HCT116 (cell line): ENCODE data around the gene MRPL11. TPM values are rescaled to one million over a fixed set of nuclear protein-coding genes. Genes with fewer than 3 reads are reported as not detected.

ENCODE experiments used
- ATAC-seq: fragments of 200-7000 bp; cut with Tn5 transposase; 2 replicates; pipeline ENCODE4 v1.9.1; 2020; ENCODE audit warnings: mild to moderate bottlenecking, moderate library complexity
- BruUV-seq: library from RNA; stranded (reverse); fragments of 400-500 nt; replicated peaks from 2 replicates; lab custom pipeline; 2021; lab: Mats Ljungman, UMichigan
- CTCF ChIA-PET: fragments of 300-600 bp; sonication (Branson Sonifier 250); formaldehyde crosslinking; loops from one replicate; lab custom pipeline; 2021; ENCODE audit warnings: antibody characterized with exemption; lab: Charles Lee
- POLR2A ChIA-PET: fragments of 300-600, 350-600 bp; sonication (Branson Sonifier 250); formaldehyde crosslinking; loops from one replicate; lab custom pipeline; 2021; ENCODE audit warnings: antibody characterized with exemption; lab: Charles Lee
- RAD21 ChIA-PET, 2 experiments: fragments of 300-600 bp; sonication (Branson Sonifier 250); formaldehyde crosslinking; loops; one replicate each; lab custom pipeline; 2023; ENCODE audit warnings: low total read pairs in 2 of 2; ENCODE audit not compliant: uncharacterized antibody in 2 of 2, unreplicated experiment in 2 of 2, low non-redundant PET in 1 of 2; lab: Charles Lee
- DNase-seq: peaks from one replicate; pipeline ENCODE4 v3.0.0-alpha.2; 2010; ENCODE audit warnings: low read depth, low spot score
- H2AFZ ChIP-seq: fragments of 200-600 bp; shearing (Covaris generic), sonication (generic); 2 replicates; pipeline ENCODE4 v1.6.1; 2017; ENCODE audit warnings: low read depth, mixed run types, mixed read lengths, antibody characterized with exemption, low read length; ENCODE audit not compliant: poor library complexity, severe bottlenecking
- H3K27ac ChIP-seq: 2 replicates; pipeline ENCODE4 v1.5.1; 2012; ENCODE audit warnings: low read depth, low read length
- H3K27me3 ChIP-seq: fragments of 200-600 bp; sonication (generic); 2 replicates; pipeline ENCODE4 v1.6.1; 2016; ENCODE audit warnings: mixed run types, low read length, mixed read lengths; ENCODE audit not compliant: insufficient read depth
- H3K36me3 ChIP-seq, 2 experiments: fragments of 200-500 bp in 1 of 2; fragments of 200-600 bp in 1 of 2; sonication (Bioruptor generic) in 1 of 2; sonication (generic) in 1 of 2; 2 replicates each; pipeline versions ENCODE4 v1.5.1 to v1.6.1; 2014 to 2016; ENCODE audit warnings: low read length in 2 of 2, inconsistent platforms in 1 of 2, mixed read lengths in 1 of 2, mixed run types in 1 of 2; ENCODE audit not compliant: insufficient read depth in 2 of 2, control insufficient read depth in 1 of 2
- H3K4me1 ChIP-seq, 2 experiments: fragments of 200-600 bp in 1 of 2; sonication (generic) in 1 of 2; 2 replicates each; pipeline versions ENCODE4 v1.5.1 to v1.6.1; 2012 to 2017; ENCODE audit warnings: low read length in 2 of 2, inconsistent platforms in 1 of 2, mild to moderate bottlenecking in 1 of 2, mixed read lengths in 1 of 2, mixed run types in 1 of 2, moderate library complexity in 1 of 2; ENCODE audit not compliant: insufficient read depth in 2 of 2, control insufficient read depth in 1 of 2
- H3K4me2 ChIP-seq: fragments of 200-600 bp; sonication (generic); 2 replicates; pipeline ENCODE4 v1.6.1; 2017; ENCODE audit warnings: mixed run types, low read length, mixed read lengths
- H3K4me3 ChIP-seq, 2 experiments: fragments of 200-600 bp in 1 of 2; sonication (generic) in 1 of 2; replicated peaks in 1 of 2; 2 replicates each; pipeline ENCODE4 v1.5.1; 2011 to 2016; ENCODE audit warnings: low read length in 2 of 2, control low read depth in 1 of 2, low read depth in 1 of 2, mild to moderate bottlenecking in 1 of 2, mixed read lengths in 1 of 2, mixed run types in 1 of 2
- H3K79me2 ChIP-seq: fragments of 200-600 bp; sonication (generic); 2 replicates; pipeline ENCODE4 v1.6.1; 2017; ENCODE audit warnings: mild to moderate bottlenecking, mixed run types, low read length, moderate library complexity, mixed read lengths; ENCODE audit not compliant: insufficient read depth
- H3K9ac ChIP-seq: fragments of 200-600 bp; sonication (generic); 2 replicates; pipeline ENCODE4 v1.6.1; 2016; ENCODE audit warnings: low read length, mixed read lengths
- H3K9me2 ChIP-seq: fragments of 200-600 bp; sonication (generic), shearing (Covaris generic); 2 replicates; pipeline ENCODE4 v1.6.1; 2017; ENCODE audit warnings: mixed run types, mild to moderate bottlenecking, moderate library complexity; ENCODE audit not compliant: insufficient read depth
- H3K9me3 ChIP-seq, 2 experiments: fragments of 200-500 bp in 1 of 2; fragments of 200-600 bp in 1 of 2; sonication (Bioruptor generic) in 1 of 2; sonication (generic) in 1 of 2; 2 replicates each; pipeline ENCODE4 v1.6.1; 2014 to 2017; ENCODE audit warnings: low read length in 2 of 2, mixed read lengths in 2 of 2, inconsistent platforms in 1 of 2, low read depth in 1 of 2, mild to moderate bottlenecking in 1 of 2, mixed run types in 1 of 2, moderate library complexity in 1 of 2; ENCODE audit not compliant: control insufficient read depth in 1 of 2, insufficient read depth in 1 of 2
- H4K20me1 ChIP-seq: fragments of 200-600 bp; sonication (generic), shearing (Covaris generic); 2 replicates; pipeline ENCODE4 v1.6.1; 2017; ENCODE audit warnings: mixed run types, mild to moderate bottlenecking, moderate library complexity; ENCODE audit not compliant: insufficient read depth
- CBX3 ChIP-seq: IDR thresholded peaks from 2 replicates; pipeline ENCODE4 v1.6.1; 2012; ENCODE audit warnings: low read depth
- CEBPB ChIP-seq: IDR thresholded peaks from 2 replicates; pipeline ENCODE4 v1.6.1; 2012; ENCODE audit warnings: low read depth
- ELF1 ChIP-seq: IDR thresholded peaks from 2 replicates; pipeline ENCODE4 v1.6.1; 2012; ENCODE audit warnings: low read depth, borderline replicate concordance
- EZH2 ChIP-seq: fragments of 200-600 bp; sonication (generic); IDR thresholded peaks from 2 replicates; pipeline ENCODE4 v1.6.1; 2017; ENCODE audit warnings: antibody characterized with exemption, mixed run types
- EZH2phosphoT487 ChIP-seq: fragments of 200-600 bp; IDR thresholded peaks from 2 replicates; pipeline ENCODE4 v1.6.1; 2018; ENCODE audit warnings: antibody characterized with exemption, borderline replicate concordance
- FOSL1 ChIP-seq: IDR thresholded peaks from 2 replicates; pipeline ENCODE4 v1.6.1; 2012; ENCODE audit warnings: low read depth
- JUND ChIP-seq: IDR thresholded peaks from 2 replicates; pipeline ENCODE4 v1.6.1; 2012
- POLR2AphosphoS5 ChIP-seq: IDR thresholded peaks from 2 replicates; pipeline ENCODE4 v1.6.1; 2011; ENCODE audit warnings: mild to moderate bottlenecking, low read depth, low read length, moderate library complexity
- RAD21 ChIP-seq: IDR thresholded peaks from 2 replicates; pipeline ENCODE4 v1.6.1; 2012; ENCODE audit warnings: low read depth, mild to moderate bottlenecking
- SRF ChIP-seq: IDR thresholded peaks from 2 replicates; pipeline ENCODE4 v1.6.1; 2012; ENCODE audit warnings: low read depth
- YY1 ChIP-seq: IDR thresholded peaks from 2 replicates; pipeline ENCODE4 v1.6.1; 2011; ENCODE audit warnings: low read length, low read depth, moderate library complexity, mild to moderate bottlenecking; ENCODE audit not compliant: insufficient replicate concordance; ENCODE audit errors: extremely low read depth
- ZBTB33 ChIP-seq: IDR thresholded peaks from 2 replicates; pipeline ENCODE4 v1.6.1; 2011; ENCODE audit warnings: mild to moderate bottlenecking, low read length, moderate library complexity; ENCODE audit not compliant: insufficient replicate concordance; ENCODE audit errors: extremely low read depth
- ZFX ChIP-seq: fragments of 450-650 bp; IDR thresholded peaks from 2 replicates; pipeline ENCODE4 v1.6.1; 2017
- ZNF274 ChIP-seq: fragments of 200-500 bp; sonication (Bioruptor generic); IDR thresholded peaks from 2 replicates; pipeline ENCODE4 v1.6.1; 2014; ENCODE audit warnings: mild to moderate bottlenecking, low read depth, low read length, inconsistent platforms
- intact Hi-C: fragments of 100-400 bp; cut with micrococcal nuclease; formaldehyde crosslinking; loops from 2 replicates; pipeline ENCODE4 v1.10.0; 2022
- total RNA-seq: library from RNA; stranded (reverse); gene quantifications from one replicate; pipeline ENCODE4 v1.2.1, GENCODE V29; 2021; ENCODE audit not compliant: unreplicated experiment
- TF ChIP-seq, protein P1 (sequence below): IDR thresholded peaks from 2 replicates; pipeline ENCODE4 v1.6.1; 2012

MRPL11 gene
- total RNA-seq, 1 experiment from 2014 or later = 126 TPM

GRCh38 chr11:66477263-66478201 is 38.9 kb upstream of the MRPL11 start:
- H3K36me3 ChIP-seq = peaks cover 7% of the 10 kb centered on the region in 2 experiments; a peak in 2 of 4 replicates
- H3K27ac ChIP-seq = peak overlapping the region; percentile 5; the same call in 1 of the 2 replicates
- H3K9ac ChIP-seq = no peak overlapping the region
- ATAC-seq (no peak), DNase-seq (no peak)
- H3K4me2 ChIP-seq = no peak overlapping the region
- intact Hi-C loops = no loop called here
- no peak overlapping the region for H2AFZ ChIP-seq
- TF ChIP-seq ZFX (no peak), ELF1 (no peak), EZH2phosphoT487 (no peak), FOSL1 (no peak), CEBPB (no peak)
- no peaks in the 10 kb centered on the region for H3K9me3 ChIP-seq
- no peaks in the 10 kb centered on the region for H4K20me1 ChIP-seq
- H3K79me2 ChIP-seq = peaks cover 6% of the 10 kb centered on the region; the same call in 1 of the 2 replicates
- POLR2A ChIA-PET = interaction anchor here (2.9 kb wide), 1 partner anchor 11 kb away, joined by 17 read pairs; the partner anchor contains the start of gene PELI3
- RAD21 ChIA-PET = no interaction called here
- H3K27me3 ChIP-seq = no peaks in the 10 kb centered on the region
- CTCF ChIA-PET = interaction anchor here (1.1 kb wide), 1 partner anchor 11 kb away, joined by 7 read pairs; the partner anchor contains the start of gene PELI3
- peaks cover 8 to 17% of the 10 kb centered on the region in 2 experiments; a peak in 1 of 4 replicates for H3K4me1 ChIP-seq
- no peak overlapping the region for H3K4me3 ChIP-seq
- no peaks in the 10 kb centered on the region for H3K9me2 ChIP-seq
- BruUV-seq = no TSS peak

DNA sequence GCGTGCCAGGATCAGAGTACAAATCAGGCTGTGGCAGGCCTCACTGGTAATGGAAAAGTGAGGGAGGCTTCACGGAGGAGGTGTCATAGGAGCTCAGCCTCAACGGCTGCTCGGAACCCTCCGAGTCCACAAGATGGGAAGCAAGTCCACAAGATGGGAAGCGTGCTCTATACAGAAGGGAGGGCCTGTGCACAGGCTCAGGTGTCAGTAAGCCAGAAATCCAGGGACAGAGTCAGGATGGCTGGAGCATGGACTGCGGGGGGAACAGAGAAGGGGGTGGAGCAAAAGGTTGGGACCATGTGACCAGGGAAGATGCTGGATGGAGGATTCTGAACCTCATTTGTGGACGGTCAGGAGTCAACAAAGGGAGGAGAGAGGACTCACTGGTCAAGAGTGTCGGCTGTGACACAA is 38.2 kb upstream of the MRPL11 start:
- POLR2A ChIA-PET = no interaction called here
- Histone ChIP-seq H3K4me1 (peaks cover 8 to 17% of the 10 kb centered on the region in 2 experiments; a peak in 1 of 4 replicates), H3K4me2 (no peak overlapping the region), H3K36me3 (peaks cover 8 to 10% of the 10 kb centered on the region in 2 experiments; a peak in 2 of 4 replicates), H3K27me3 (no peaks in the 10 kb centered on the region), H2AFZ (no peak overlapping the region), H4K20me1 (no peaks in the 10 kb centered on the region), H3K9ac (no peak overlapping the region), H3K9me3 (no peaks in the 10 kb centered on the region), H3K27ac (no peak overlapping the region), H3K4me3 (no peak overlapping the region), H3K79me2 (peaks cover 6% of the 10 kb centered on the region; the same call in 1 of the 2 replicates), H3K9me2 (no peaks in the 10 kb centered on the region)
- no TSS peak for BruUV-seq
- RAD21 ChIA-PET = no interaction called here
- DNase-seq (no peak), ATAC-seq (no peak)
- intact Hi-C loops = no loop called here
- CTCF ChIA-PET = interaction anchor here (0.9 kb wide), 1 partner anchor 91 kb away, joined by 3 read pairs; no protein-coding TSS in a partner anchor
- TF ChIP-seq POLR2AphosphoS5 (no peak), JUND (no peak), ZBTB33 (no peak), CEBPB (no peak), YY1 (no peak), ZNF274 (no peak), CBX3 (no peak), RAD21 (no peak), SRF (no peak), ELF1 (no peak), EZH2 (no peak)
- TF ChIP-seq, protein P1, sequence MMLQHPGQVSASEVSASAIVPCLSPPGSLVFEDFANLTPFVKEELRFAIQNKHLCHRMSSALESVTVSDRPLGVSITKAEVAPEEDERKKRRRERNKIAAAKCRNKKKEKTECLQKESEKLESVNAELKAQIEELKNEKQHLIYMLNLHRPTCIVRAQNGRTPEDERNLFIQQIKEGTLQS = no peak
